Left lung (tissue), 10 donors: ENCODE measurements around the gene IREB2. TPM values are rescaled to one million over a fixed set of nuclear protein-coding genes. Genes with fewer than 3 reads are reported as not detected.

Experiments
- ATAC-seq: fragments of 200-7000 bp; cut with Tn5 transposase; one replicate; pipeline ENCODE4 v1.9.1; 2020; ENCODE audit warnings: moderate library complexity
- DNase-seq, 4 donors: peaks; one replicate each; pipeline ENCODE4 v3.0.0-alpha.2; 2013 to 2020
- H3K27ac ChIP-seq, 2 donors: fragments of 200-600 bp; sonication (generic) in 1 of 2; one replicate each; pipeline versions ENCODE4 v1.5.0 to v1.8.0; 2020 to 2021
- H3K27me3 ChIP-seq, 2 donors: fragments of 200-600 bp; sonication (generic) in 1 of 2; one replicate each; pipeline versions ENCODE4 v1.5.0 to v1.8.0; 2020 to 2021
- H3K36me3 ChIP-seq, 2 donors: fragments of 200-600 bp; sonication (generic) in 1 of 2; one replicate each; pipeline versions ENCODE4 v1.5.0 to v1.8.0; 2020 to 2021
- H3K4me1 ChIP-seq, 2 donors: fragments of 200-600 bp; one replicate each; pipeline ENCODE4 v1.8.0; 2021
- H3K4me3 ChIP-seq, 2 donors: fragments of 200-600 bp; sonication (generic) in 1 of 2; one replicate each; pipeline versions ENCODE4 v1.5.0 to v1.8.0; 2020 to 2021; ENCODE audit warnings: mild to moderate bottlenecking in 1 of 2
- H3K9me3 ChIP-seq, 2 donors: fragments of 200-600 bp; sonication (generic) in 1 of 2; one replicate each; pipeline versions ENCODE4 v1.5.0 to v1.8.0; 2020 to 2021
- intact Hi-C, 2 donors: fragments of 100-400 bp; cut with DNase I; formaldehyde crosslinking; loops; one replicate each; pipeline versions ENCODE4 v1.11.2 to v1.14.2; 2022
- polyA plus RNA-seq, 6 donors: library from polyadenylated mRNA; unstranded; fragments of 120-200 nt; gene quantifications; one replicate each; pipeline ENCODE4 v1.2.1, GENCODE V29; 2013; ENCODE audit not compliant: insufficient read length in 6 of 6
- total RNA-seq, 2 donors: library from RNA; stranded (reverse); fragmentation: NEBNext Ultra II Directional; extraction: Animal tissue kit (Norgen Biotek cat#: 25700); gene quantifications; one replicate each; pipeline ENCODE4 v1.2.1, GENCODE V29; 2021
- TF ChIP-seq, protein P1 (sequence below), 2 donors: fragments of 200-600 bp; sonication (generic) in 1 of 2; IDR thresholded peaks; one replicate each; pipeline versions ENCODE4 v1.5.0 to v1.8.0; 2021; ENCODE audit warnings: antibody characterized with exemption in 2 of 2
- donor health status: DM: no; HTN: yes; CAD: no.
- donor health status: DM: no; HTN: no; CAD: no.

IREB2 gene
- total and polyA plus RNA-seq, 8 donors = 42.3 to 81.8 (median 70.8) TPM

DNA sequence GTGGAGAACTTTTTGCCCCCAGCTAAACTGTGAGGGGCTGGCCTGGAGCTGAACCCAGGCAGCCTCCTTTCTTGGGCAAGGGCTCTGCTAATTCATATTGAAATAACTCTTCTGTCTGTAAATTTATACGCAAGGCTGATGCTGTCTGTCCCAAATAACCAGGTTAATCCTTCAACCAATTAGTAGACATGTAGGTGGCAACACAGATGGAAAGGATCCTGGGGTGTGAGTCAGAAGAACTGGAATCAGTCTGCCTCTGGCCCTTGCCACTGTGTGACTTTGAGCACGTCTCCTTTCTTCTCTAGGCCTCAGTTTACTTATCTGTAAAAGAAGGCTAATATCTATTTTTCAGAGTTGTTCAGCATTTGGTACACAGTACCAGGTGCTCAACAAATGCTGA lies 48.3 kb upstream of the IREB2 start:
- H3K27ac ChIP-seq = no peak overlapping the region
- TF ChIP-seq, protein P1, sequence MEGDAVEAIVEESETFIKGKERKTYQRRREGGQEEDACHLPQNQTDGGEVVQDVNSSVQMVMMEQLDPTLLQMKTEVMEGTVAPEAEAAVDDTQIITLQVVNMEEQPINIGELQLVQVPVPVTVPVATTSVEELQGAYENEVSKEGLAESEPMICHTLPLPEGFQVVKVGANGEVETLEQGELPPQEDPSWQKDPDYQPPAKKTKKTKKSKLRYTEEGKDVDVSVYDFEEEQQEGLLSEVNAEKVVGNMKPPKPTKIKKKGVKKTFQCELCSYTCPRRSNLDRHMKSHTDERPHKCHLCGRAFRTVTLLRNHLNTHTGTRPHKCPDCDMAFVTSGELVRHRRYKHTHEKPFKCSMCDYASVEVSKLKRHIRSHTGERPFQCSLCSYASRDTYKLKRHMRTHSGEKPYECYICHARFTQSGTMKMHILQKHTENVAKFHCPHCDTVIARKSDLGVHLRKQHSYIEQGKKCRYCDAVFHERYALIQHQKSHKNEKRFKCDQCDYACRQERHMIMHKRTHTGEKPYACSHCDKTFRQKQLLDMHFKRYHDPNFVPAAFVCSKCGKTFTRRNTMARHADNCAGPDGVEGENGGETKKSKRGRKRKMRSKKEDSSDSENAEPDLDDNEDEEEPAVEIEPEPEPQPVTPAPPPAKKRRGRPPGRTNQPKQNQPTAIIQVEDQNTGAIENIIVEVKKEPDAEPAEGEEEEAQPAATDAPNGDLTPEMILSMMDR (IDR thresholded peaks at IDR 0.05) = no peak

DNA sequence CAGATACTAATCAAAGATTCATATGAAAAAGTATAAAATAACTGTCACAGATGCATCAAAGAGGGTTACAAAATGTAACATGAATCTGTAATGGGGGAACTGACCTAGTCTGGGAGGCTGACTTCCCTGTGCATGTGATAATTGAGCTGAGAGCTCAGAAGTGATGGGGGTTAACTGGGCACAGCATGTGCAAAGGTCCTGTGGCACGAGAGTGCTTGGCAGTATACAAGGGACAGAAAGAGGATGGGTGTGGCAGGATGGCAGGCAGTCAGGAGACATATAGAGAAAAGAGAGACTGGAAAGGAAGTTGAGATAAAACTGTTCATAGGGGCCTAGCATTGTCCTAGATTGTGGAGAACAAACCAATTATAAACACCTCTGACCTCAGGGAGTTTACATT lies 47.8 kb upstream of the IREB2 start:
- H3K9me3 ChIP-seq = no peaks in the 10 kb centered on the region
- ATAC-seq (no peak), DNase-seq (no peak)
- H3K27ac ChIP-seq = no peak overlapping the region
- H3K36me3 ChIP-seq = no peaks in the 10 kb centered on the region
- intact Hi-C loops = no loop called here
- no peaks in the 10 kb centered on the region for H3K4me1 ChIP-seq
- TF ChIP-seq, protein P1 (IDR thresholded peaks at IDR 0.05) = no peak
- peaks cover 0 to 27% of the 10 kb centered on the region in 2 donors for H3K27me3 ChIP-seq
- no peak overlapping the region for H3K4me3 ChIP-seq

More for the DNA sequence above, 48.3 kb upstream of the IREB2 start:
- Histone ChIP-seq H3K9me3 (no peaks in the 10 kb centered on the region), H3K36me3 (no peaks in the 10 kb centered on the region), H3K4me1 (no peaks in the 10 kb centered on the region), H3K4me3 (no peak overlapping the region), H3K27me3 (peaks cover 0 to 27% of the 10 kb centered on the region in 2 donors)
- no peak for DNase-seq
- intact Hi-C loops = no loop called here
- no peak for ATAC-seq

DNA sequence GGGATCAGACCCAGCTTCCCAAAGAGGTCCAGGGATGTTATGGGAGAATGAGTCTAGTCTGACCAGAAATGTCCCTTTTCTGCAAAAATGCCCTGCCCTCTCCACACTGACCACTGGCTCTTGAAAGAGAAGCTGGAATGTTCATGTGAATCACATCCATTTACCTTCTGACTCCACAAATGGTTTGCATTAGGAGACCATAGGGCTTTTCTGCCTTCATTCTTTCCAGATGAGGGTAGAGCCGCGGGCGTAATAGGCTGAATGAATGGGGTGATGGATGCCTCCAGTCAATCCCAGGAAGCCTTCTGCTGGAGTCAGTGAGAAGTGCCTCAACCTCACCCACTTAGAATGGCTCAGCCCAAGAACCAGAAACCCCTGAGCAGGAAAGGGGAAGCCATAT lies 47.2 kb upstream of the IREB2 start:
- Histone ChIP-seq H3K27ac (no peak overlapping the region), H3K4me3 (no peak overlapping the region), H3K27me3 (peaks cover 0 to 26% of the 10 kb centered on the region in 2 donors), H3K36me3 (no peaks in the 10 kb centered on the region), H3K4me1 (no peaks in the 10 kb centered on the region), H3K9me3 (no peaks in the 10 kb centered on the region)
- intact Hi-C loops = no loop called here
- TF ChIP-seq, protein P1 (IDR thresholded peaks at IDR 0.05) = no peak
- DNase-seq = no peak
- ATAC-seq = no peak

DNA sequence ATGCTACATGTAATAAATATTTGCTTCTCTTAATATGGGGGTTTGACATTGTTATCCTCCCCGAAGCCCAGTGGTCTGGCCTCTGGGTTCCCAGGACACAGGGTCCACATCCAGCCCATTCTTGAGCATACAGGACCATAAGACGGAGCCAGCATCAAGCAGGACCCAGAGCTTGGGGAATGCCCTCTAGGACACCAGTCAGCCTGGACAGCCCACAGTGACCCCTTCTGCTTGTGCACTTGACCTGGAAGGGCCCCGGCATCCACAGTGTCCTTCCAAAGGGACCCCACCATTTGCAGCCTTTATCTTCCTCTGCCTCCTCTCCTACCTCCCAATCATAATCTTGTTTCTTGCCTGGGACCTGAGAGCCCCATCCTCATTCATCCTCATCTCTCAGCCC lies 46.2 kb upstream of the IREB2 start:
- DNase-seq = no peak
- no peak for ATAC-seq
- no peaks in the 10 kb centered on the region for H3K36me3 ChIP-seq

DNA sequence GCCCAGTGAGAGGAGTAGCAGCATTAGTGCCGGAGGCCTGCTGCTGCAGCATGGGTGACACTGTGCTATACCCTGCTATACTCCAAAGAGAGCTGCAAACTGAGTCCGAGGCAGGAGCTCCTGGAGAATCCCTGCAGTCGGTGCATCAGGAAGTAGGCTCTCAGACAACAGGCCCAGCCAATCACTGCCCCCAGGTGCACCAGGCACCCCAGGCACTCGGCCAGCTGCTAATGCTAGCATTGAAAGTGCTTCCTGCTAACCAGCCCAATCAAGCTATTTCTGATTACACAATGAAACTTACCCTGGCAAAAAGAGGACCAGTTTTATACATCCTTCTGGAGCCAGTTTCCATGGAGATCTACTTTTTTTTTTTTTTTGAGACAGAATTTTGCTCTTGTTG lies 45.6 kb upstream of the IREB2 start:
- H3K27me3 ChIP-seq = peaks cover 0 to 10% of the 10 kb centered on the region in 2 donors
- intact Hi-C loops = no loop called here
- H3K27ac ChIP-seq = no peak overlapping the region
- H3K36me3 ChIP-seq = no peaks in the 10 kb centered on the region
- ATAC-seq = peak; percentile 29
- no peaks in the 10 kb centered on the region for H3K4me1 ChIP-seq
- no peak for DNase-seq
- no peak overlapping the region for H3K4me3 ChIP-seq
- TF ChIP-seq, protein P1 (IDR thresholded peaks at IDR 0.05) = no peak
- no peaks in the 10 kb centered on the region for H3K9me3 ChIP-seq

More for the DNA sequence above, 46.2 kb upstream of the IREB2 start:
- intact Hi-C loops = no loop called here
- Histone ChIP-seq H3K4me1 (no peaks in the 10 kb centered on the region), H3K27ac (no peak overlapping the region), H3K27me3 (peaks cover 0 to 17% of the 10 kb centered on the region in 2 donors), H3K9me3 (no peaks in the 10 kb centered on the region), H3K4me3 (no peak overlapping the region)
- TF ChIP-seq, protein P1 (IDR thresholded peaks at IDR 0.05) = no peak
